DMS153 treated with DMSO at 0.1 percent for 48 hours (cell line): ENCODE data around the gene TLR10.
"Not testable (repeated sequence)": the region's sequence is repeated elsewhere in the genome, so short reads cannot be mapped to it uniquely, and the experiment has no call there.

Source experiments
- DNase-seq: peaks from one replicate; lab custom pipeline; 2025; ENCODE audit not compliant: unreplicated experiment; lab: John Stamatoyannopoulos, UW

TLR10 gene

GRCh38 chr4:38768968-38769394 is 13.8 kb downstream of the TLR10 start:
- no peak for DNase-seq

- not testable (repeated sequence) for DNase-seq
These were observed 15.8 kb downstream of the TLR10 start for GRCh38 chr4:38766940-38767339.

- DNase-seq = no peak
These were observed 17.4 kb downstream of the TLR10 start for GRCh38 chr4:38765382-38765781.

GRCh38 chr4:38764277-38764676 is 18.5 kb downstream of the TLR10 start:
- DNase-seq = no peak

- DNase-seq = no peak
These were observed 20.2 kb downstream of the TLR10 start for GRCh38 chr4:38762560-38762959.

GRCh38 chr4:38759790-38760122 is 23.0 kb downstream of the TLR10 start:
- DNase-seq = no peak

- DNase-seq = no peak
These were observed 23.5 kb downstream of the TLR10 start for GRCh38 chr4:38759113-38759789.

GRCh38 chr4:38757945-38758600 is 24.7 kb downstream of the TLR10 start:
- no peak for DNase-seq

- no peak for DNase-seq
These were observed 29.6 kb downstream of the TLR10 start for GRCh38 chr4:38752941-38753806.

- no peak for DNase-seq
These were observed 30.3 kb downstream of the TLR10 start for GRCh38 chr4:38752372-38752940.

- no peak for DNase-seq
These were observed 31.3 kb downstream of the TLR10 start for GRCh38 chr4:38751341-38752010.

- DNase-seq = no peak
These were observed 33.5 kb downstream of the TLR10 start for GRCh38 chr4:38749336-38749735.

GRCh38 chr4:38747629-38748028 is 35.2 kb downstream of the TLR10 start:
- DNase-seq = no peak

- no peak for DNase-seq
These were observed 36.9 kb downstream of the TLR10 start for GRCh38 chr4:38745881-38746280.

- DNase-seq = no peak
These were observed 38.9 kb downstream of the TLR10 start for GRCh38 chr4:38743866-38744265.

- no peak for DNase-seq
These were observed 42.5 kb downstream of the TLR10 start for GRCh38 chr4:38740303-38740702.

GRCh38 chr4:38738940-38739803 is 43.6 kb downstream of the TLR10 start:
- DNase-seq = no peak

GRCh38 chr4:38735870-38736269 is 46.9 kb downstream of the TLR10 start:
- DNase-seq = no peak

GRCh38 chr4:38734911-38735310 is 47.9 kb downstream of the TLR10 start:
- DNase-seq = no peak

- no peak for DNase-seq
These were observed 48.3 kb downstream of the TLR10 start for GRCh38 chr4:38734446-38734845.
